Measurements from ENCODE around the gene ZNF428.
A peak's percentile ranks its signal among the peaks of the same experiment; 100 is the strongest.
"Not testable (repeated sequence)": the region's sequence is repeated elsewhere in the genome, so short reads cannot be mapped to it uniquely, and the experiment has no call there.

The ZNF428 gene

DNA sequence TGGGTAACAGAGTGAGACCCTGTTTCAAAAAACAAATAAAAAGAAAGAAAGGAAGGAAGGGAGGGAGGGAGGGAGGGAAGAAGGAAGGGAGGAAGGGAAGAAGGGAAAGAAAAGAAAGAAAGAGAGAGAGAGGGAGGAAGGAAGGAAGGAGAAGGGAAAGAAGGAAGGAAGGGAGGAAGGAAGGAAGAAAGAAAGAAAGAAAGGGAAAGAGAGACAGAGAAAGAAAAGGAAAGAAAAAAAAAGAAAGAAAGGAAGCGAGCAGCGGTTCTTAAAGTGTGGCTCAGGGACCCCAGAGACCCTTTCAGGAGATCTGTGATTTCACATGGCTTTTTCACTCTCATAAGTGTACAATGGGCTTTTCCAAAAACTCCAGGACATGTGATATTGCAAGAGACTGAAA, 30.1 kb upstream of the ZNF428 start:
- no peak overlapping the region for H3K27ac Mint-ChIP-seq
- H3K4me3 Mint-ChIP-seq = no peak overlapping the region
- H3K36me3 Mint-ChIP-seq (ENCODE audit: low read depth) = peaks cover 6% of the 10 kb centered on the region
- no peaks in the 10 kb centered on the region for H3K9me3 Mint-ChIP-seq
- H3K27me3 Mint-ChIP-seq = no peaks in the 10 kb centered on the region
- no peaks in the 10 kb centered on the region for H3K4me1 Mint-ChIP-seq (ENCODE audit: low read depth)

DNA sequence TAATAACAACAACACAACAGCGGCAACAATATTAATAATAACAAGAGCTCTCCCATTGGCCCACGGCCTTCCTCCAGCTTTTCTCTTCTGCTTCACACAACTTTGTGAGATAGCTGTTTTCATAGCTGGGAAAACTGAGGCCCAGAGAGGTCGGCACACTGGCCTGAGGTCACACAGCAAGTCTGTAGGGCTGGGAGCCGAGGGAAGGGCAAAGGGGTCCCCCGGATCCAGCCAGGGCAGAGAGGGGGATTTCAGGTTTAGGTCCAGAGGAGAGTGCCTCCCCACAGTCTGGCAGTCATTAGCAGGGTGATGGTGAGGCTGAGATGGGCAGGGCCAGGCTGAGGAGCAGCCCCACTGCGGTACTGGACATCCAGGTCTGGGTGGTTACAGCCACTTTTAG, 29.2 kb upstream of the ZNF428 start:
- Mint-ChIP-seq H3K4me3 (no peak overlapping the region), H3K27ac (no peak overlapping the region), H3K27me3 (no peaks in the 10 kb centered on the region), H3K36me3 (ENCODE audit: low read depth) (peaks cover 4% of the 10 kb centered on the region), H3K4me1 (ENCODE audit: low read depth) (no peaks in the 10 kb centered on the region), H3K9me3 (no peaks in the 10 kb centered on the region)

DNA sequence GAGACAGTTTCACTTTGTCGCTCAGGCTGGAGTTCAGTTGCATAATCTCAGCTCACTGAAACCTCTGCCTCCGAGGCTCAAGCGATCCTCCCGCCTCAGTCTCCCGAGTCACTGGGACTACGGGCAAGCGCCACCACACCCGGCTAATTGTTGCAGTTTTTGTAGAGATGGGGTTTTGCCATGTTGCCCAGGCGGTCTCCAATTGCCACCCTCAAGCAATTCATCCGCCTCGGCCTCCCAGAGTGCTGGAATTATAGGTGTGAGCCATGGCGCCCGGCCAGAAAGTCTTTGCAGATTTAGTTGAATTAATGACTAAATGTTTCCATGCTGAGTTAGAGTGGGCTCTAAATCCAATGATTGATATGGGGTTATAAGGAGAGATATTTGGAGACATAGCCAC, 24.8 kb upstream of the ZNF428 start:
- peaks cover 14% of the 10 kb centered on the region for H3K27me3 Mint-ChIP-seq
- no peak overlapping the region for H3K4me3 Mint-ChIP-seq
- no peaks in the 10 kb centered on the region for H3K9me3 Mint-ChIP-seq
- peaks cover 8% of the 10 kb centered on the region for H3K4me1 Mint-ChIP-seq (ENCODE audit: low read depth)
- H3K36me3 Mint-ChIP-seq (ENCODE audit: low read depth) = no peaks in the 10 kb centered on the region
- H3K27ac Mint-ChIP-seq = no peak overlapping the region

DNA sequence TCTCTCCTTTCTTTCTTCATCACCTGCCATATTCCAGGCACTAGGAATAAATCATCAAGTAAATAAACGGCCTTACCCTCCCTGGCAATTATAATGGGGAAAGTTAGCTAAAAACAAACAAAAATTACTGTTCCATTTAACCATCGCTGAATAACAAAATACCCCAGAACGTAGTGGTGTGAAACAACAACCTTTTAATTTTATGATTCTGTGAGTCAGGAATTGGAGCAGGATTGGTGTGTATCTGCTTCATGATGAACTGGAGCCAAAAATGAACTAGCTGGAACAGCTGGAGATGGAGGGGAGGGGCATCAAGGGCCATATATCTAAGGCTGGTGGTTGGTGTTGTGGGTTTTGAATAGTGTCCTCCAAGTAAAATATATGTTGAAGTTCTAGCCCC, 23.9 kb upstream of the ZNF428 start:
- Mint-ChIP-seq H3K27me3 (peaks cover 22% of the 10 kb centered on the region), H3K9me3 (no peaks in the 10 kb centered on the region), H3K27ac (no peak overlapping the region), H3K4me1 (ENCODE audit: low read depth) (peaks cover 14% of the 10 kb centered on the region), H3K4me3 (no peak overlapping the region), H3K36me3 (ENCODE audit: low read depth) (no peaks in the 10 kb centered on the region)

DNA sequence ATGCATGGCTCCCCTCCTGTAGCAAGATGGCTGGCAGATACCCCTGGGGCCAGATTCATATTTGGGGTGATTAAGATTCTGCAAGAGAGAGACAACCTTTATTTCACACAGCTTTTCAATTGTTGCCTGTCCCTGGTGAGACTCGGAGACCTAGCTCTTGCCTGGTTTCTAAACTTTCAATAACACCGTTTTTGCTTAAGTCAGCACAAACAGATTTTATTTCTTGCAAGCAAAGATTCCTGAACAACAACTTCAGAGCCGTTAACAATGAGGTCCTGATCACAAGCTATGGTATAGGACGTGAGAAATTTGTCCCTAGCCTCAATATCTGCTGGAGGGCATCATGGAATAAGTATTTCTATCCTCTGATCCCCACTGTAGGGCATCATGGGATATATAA, 23.1 kb upstream of the ZNF428 start:
- Mint-ChIP-seq H3K27ac (no peak overlapping the region), H3K4me1 (ENCODE audit: low read depth) (peaks cover 14% of the 10 kb centered on the region), H3K36me3 (ENCODE audit: low read depth) (no peaks in the 10 kb centered on the region), H3K9me3 (no peaks in the 10 kb centered on the region), H3K4me3 (no peak overlapping the region), H3K27me3 (peaks cover 30% of the 10 kb centered on the region)

DNA sequence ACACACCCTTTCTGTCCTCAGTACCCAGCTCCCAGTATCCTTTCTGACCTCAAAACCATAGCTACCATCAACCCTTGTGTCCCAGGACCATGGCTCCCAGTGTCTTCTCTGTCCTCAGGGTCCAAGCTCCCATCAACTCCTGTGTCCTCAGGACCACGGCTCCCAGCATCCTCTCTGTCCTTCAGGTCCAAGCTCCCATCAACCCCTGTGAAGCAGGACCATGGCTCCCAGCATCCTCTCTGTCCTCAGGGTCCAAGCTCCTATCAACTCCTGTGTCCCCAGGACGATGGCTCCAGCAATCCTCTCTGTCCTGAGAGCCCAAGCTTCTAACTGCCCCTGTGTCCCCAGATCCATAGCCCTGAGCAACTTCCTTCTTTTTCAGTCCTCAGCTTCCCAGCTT, 21.9 kb upstream of the ZNF428 start:
- no peak overlapping the region for H3K27ac Mint-ChIP-seq
- peak overlapping the region; percentile 35 for H3K4me3 Mint-ChIP-seq
- H3K4me1 Mint-ChIP-seq (ENCODE audit: low read depth) = peaks cover 14% of the 10 kb centered on the region
- H3K27me3 Mint-ChIP-seq = peaks cover 36% of the 10 kb centered on the region
- H3K36me3 Mint-ChIP-seq (ENCODE audit: low read depth) = no peaks in the 10 kb centered on the region
- no peaks in the 10 kb centered on the region for H3K9me3 Mint-ChIP-seq

DNA sequence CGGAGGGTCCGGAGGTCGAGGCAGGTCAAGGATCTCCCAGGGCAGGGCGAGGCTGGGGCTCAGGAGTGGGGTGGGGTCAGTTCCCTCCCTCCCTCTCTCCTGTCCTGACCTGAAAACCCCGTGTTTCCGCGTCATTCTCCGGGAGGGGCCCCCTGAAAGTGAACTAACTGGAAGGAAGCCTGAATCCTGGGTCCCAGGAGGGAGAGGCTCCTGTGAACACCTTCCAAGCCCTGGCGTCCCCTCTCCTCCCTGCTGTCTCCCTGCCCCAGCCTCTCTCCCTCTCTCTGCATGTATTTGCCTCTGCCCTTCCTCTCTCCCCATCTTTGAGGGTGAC, 21.0 kb upstream of the ZNF428 start:
- Mint-ChIP-seq H3K4me3 (peak overlapping the region; percentile 73), H3K9me3 (no peaks in the 10 kb centered on the region), H3K27ac (no peak overlapping the region), H3K27me3 (peaks cover 36% of the 10 kb centered on the region), H3K36me3 (ENCODE audit: low read depth) (no peaks in the 10 kb centered on the region), H3K4me1 (ENCODE audit: low read depth) (peaks cover 14% of the 10 kb centered on the region)

DNA sequence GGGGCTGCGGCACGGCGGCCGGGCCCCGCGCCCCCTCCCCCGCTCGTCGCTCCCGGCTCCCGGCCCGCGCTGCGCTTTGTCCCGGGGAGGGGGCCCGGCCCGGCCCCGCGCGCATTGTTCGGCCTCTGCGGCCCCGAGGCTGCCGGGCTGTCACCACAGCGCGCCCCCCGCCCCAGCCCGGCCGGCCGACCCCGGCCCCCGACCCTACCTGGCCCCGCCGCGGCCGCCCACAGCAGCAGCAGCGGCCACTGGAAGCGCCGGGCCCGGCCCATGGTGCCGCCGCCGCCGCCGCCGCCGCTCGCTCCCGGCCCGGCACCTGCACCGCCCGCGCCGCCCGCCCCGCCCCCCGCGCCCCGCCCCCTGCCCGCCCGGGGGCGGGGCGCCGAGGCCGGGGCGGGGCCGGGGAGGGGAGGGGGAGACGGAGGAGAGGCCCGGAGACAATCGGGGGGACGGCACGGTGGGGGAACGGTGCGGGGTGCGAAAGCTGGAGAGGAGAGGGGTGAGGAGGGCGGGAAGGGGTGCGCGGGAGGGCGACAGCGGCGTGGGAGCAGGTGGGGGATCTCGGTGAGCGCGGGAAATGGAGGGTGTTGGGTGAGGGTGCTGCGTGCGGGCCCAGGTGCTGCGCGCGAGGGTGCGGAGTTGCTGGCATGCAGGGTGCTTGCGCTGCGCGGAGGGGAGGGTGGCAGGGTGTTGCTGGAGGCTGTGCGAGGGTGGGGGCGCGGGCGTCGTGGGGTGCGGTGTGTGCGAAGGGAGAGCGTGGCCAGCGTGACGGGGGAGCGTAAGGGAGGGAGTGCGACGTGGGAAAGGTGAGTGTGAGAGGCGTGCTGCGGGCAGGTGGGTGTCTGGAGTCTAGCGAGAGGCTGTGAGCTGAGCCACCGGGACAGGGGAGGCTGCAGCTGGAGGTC, 20.3 kb upstream of the ZNF428 start, which contains the start of gene CADM4:
Gene CADM4, minus strand, starts transcription at position 332 of the 905 bp plus-strand sequence. Its CDS starts 60 bp downstream, at position 272.
- Mint-ChIP-seq H3K27me3 (peaks cover 36% of the 10 kb centered on the region), H3K4me1 (ENCODE audit: low read depth) (peaks cover 14% of the 10 kb centered on the region), H3K27ac (no peak within 1 kb of the TSS), H3K36me3 (ENCODE audit: low read depth) (no peaks in the 10 kb centered on the region), H3K4me3 (peak within 1 kb of the TSS; percentile 81), H3K9me3 (no peaks in the 10 kb centered on the region)

DNA sequence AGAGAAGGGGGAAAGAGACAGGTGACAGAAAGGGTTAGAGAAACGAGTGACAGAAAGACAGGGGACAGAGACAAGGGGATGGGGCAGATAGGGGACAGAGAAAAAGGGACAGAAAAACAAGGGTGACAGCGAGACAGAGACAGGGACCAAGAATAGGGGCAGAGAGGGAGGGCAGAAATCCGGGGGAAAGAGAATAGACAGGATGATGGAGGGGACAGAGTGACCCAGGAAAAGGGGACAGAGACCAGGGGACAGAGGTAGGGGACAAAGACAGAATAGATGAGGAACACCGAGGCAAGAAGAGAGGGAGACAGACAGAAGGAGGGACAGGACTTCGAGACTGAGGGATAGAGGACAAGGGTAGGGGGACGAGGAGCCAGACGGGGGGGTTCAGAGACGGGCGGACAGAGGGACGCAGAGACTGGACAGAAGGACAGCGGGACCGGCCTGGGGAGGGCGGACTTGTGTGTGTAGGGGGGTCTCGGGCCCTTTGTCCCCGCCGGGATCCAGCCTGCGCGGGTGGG, 19.6 kb upstream of the ZNF428 start:
- Mint-ChIP-seq H3K4me3 (peak overlapping the region; percentile 81), H3K36me3 (ENCODE audit: low read depth) (no peaks in the 10 kb centered on the region), H3K27ac (no peak overlapping the region), H3K9me3 (no peaks in the 10 kb centered on the region), H3K27me3 (peaks cover 36% of the 10 kb centered on the region), H3K4me1 (ENCODE audit: low read depth) (peaks cover 14% of the 10 kb centered on the region)

DNA sequence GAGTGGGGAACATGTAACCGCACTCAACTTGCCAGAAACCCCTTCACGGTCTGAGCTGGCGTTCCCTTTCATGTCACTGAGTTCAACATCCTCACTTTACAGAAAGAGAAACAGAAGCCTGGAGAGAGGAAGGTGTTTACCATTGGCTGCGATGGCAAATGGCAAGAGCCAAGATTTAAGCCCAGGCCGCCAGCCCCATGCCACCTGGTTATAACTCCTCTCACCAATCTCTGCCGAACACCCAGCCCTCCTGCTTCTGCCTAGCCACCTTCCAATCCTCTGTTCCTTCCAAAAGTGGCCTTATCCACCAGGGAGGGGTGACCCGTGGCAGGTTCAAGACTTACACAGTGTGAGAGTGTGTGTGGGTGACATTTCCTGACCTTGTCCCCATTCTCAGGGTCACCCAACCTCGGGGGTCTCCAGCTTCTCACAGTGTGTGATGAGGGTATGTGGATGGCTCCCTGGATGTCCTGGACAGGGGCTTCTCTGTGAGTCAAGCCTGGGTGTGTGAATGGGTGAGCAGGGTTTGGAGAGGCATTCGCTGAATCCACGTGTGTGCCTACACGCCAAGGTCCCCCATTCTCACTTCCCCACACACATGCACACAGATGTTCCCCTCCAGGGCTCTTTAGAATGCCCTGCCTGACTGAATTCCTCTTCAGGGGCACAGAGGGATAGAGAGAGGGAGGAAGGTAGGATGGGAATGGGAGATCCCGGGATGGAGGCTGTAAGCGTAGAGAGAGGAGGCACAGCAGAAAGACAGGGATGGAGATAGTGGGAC, 19.0 kb upstream of the ZNF428 start:
- Mint-ChIP-seq H3K36me3 (ENCODE audit: low read depth) (no peaks in the 10 kb centered on the region), H3K4me1 (ENCODE audit: low read depth) (peaks cover 14% of the 10 kb centered on the region), H3K4me3 (peak overlapping the region; percentile 81), H3K9me3 (no peaks in the 10 kb centered on the region), H3K27me3 (peaks cover 37% of the 10 kb centered on the region), H3K27ac (no peak overlapping the region)

DNA sequence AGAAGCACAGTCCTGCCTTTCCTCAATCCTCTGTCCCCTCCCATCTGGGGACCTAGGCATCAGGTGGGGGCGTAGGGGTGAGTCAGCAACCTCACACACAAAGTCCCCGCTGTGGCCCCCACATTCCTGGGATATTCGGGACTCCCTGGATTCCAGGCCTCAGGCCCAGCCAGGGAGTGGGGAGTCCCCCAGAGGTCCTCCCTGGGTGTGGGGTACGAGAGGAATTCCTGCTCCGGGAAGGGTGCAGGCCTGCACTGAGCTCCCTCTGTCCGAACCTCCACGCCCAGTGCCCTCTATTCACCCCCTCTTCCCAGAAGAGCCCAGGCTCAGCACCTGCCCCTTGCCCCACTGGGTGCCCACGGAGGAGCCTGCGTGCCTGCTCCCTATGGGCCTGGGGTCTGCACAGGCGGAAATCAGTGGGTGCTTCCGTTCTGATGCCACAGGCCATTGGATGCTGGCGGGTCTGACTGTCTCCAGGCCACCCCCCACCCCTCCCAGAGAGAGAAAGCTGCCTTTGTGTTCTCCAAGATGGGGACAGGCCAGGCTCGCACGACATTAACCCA, 16.8 kb upstream of the ZNF428 start:
- H3K27ac Mint-ChIP-seq = no peak overlapping the region
- H3K27me3 Mint-ChIP-seq = peaks cover 34% of the 10 kb centered on the region
- no peak overlapping the region for H3K4me3 Mint-ChIP-seq
- peaks cover 14% of the 10 kb centered on the region for H3K4me1 Mint-ChIP-seq (ENCODE audit: low read depth)
- no peaks in the 10 kb centered on the region for H3K36me3 Mint-ChIP-seq (ENCODE audit: low read depth)
- no peaks in the 10 kb centered on the region for H3K9me3 Mint-ChIP-seq

DNA sequence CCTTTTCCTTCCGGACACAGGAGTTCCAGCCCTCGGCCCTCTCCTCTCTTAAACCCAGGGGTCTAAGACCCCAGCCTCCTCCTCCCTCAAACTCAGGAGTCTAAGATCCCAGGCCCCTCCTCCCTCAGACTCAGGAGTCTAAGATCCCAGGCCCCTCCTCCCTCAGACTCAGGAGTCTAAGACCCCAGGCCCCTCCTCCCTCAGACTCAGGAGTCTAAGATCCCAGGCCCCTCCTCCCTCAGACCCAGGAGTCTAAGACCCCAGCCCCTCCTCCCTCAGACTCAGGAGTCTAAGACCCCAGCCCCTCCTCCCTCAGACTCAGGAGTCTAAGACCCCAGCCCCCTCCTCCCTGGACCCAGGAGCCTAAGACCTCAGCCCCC, 16.1 kb upstream of the ZNF428 start:
- H3K36me3 Mint-ChIP-seq (ENCODE audit: low read depth); H3K9me3 Mint-ChIP-seq; H3K4me3 Mint-ChIP-seq; H3K27ac Mint-ChIP-seq: not testable (repeated sequence)
- Mint-ChIP-seq H3K4me1 (ENCODE audit: low read depth) (peaks cover 13% of the 10 kb centered on the region), H3K27me3 (peaks cover 29% of the 10 kb centered on the region)

DNA sequence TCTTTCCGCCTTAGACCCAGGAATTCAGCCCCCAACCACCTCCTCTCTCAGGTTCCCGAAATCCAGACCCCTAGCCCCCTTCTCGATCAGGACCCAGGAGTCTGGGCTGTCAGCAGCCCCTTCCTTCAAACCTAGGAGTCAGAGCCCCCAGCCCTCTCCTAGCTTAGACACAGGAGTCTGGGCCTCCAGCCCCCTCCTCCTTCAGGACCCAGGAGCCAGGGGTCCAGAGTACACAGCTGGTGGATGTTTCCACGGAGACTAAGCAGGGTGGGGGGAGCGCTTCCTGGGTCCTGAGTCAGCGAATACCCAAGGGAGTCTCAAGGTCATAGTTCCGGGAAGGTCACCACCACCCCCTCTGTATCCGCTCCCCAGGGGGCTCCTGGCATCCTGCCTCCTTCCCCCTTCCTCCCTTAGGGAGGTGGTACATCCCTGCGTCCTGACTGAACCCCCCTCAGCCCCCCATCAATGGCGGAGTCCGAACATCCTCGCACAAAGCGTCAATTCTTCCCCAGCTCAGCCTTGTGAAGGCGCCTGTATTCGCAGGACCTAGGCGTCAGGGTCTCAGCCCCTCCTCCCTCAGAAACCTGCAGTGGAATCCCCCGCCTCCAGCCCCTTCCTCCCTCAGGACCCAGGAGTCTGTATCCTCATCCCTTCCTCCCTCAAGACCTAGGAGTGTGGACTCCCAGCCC, 15.6 kb upstream of the ZNF428 start:
- Mint-ChIP-seq H3K27ac (no peak overlapping the region), H3K27me3 (peaks cover 27% of the 10 kb centered on the region), H3K4me3 (no peak overlapping the region), H3K36me3 (ENCODE audit: low read depth) (no peaks in the 10 kb centered on the region), H3K9me3 (no peaks in the 10 kb centered on the region), H3K4me1 (ENCODE audit: low read depth) (peaks cover 7% of the 10 kb centered on the region)

DNA sequence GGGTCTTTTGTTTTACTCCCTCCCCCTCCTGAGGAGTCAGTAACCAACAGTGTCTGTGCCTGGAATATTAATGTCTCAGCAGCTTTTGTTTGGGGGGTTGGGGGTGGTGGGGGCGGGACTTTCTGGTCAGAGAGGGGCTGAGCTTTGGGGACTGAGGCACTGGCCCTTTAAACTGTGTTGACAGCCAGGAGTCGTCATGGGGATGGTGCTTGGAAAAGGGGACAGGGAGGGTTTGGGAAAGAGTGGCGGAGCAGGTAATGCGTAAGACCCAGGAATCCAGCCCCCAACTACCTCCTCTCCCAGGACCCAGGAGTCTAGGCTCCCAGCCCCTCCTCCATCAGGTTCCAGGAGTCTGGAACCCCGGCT, 15.1 kb upstream of the ZNF428 start:
- Mint-ChIP-seq H3K27ac (no peak overlapping the region), H3K36me3 (ENCODE audit: low read depth) (no peaks in the 10 kb centered on the region), H3K4me1 (ENCODE audit: low read depth) (peaks cover 7% of the 10 kb centered on the region), H3K4me3 (no peak overlapping the region), H3K27me3 (peaks cover 27% of the 10 kb centered on the region), H3K9me3 (no peaks in the 10 kb centered on the region)

DNA sequence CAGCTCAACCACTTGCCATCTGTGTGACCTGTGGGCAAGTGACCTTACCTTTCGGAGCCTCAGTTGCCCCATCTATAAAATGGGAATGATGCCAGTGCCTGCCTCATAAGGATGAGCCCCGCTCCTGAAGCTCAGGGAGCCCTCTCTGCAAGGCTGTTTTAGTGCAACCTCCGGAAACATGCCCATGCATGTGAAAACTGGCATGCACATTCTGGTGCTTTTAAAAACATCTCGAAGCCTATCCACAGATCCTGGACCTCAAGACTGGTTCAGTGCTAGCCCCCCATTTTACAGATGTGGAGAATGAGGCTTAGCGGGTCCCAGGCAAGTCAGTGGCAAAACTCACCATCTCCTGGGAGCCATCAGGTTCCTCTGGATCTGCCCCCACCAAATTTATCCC, 14.6 kb upstream of the ZNF428 start:
- peaks cover 5% of the 10 kb centered on the region for H3K4me1 Mint-ChIP-seq (ENCODE audit: low read depth)
- no peaks in the 10 kb centered on the region for H3K9me3 Mint-ChIP-seq
- no peak overlapping the region for H3K4me3 Mint-ChIP-seq
- no peak overlapping the region for H3K27ac Mint-ChIP-seq
- no peaks in the 10 kb centered on the region for H3K36me3 Mint-ChIP-seq (ENCODE audit: low read depth)
- H3K27me3 Mint-ChIP-seq = peaks cover 25% of the 10 kb centered on the region
